Panc1 (cell line): ENCODE measurements around the gene ITIH5. TPM values are rescaled to one million over a fixed set of nuclear protein-coding genes. Genes with fewer than 3 reads are reported as not detected.
"Not testable (repeated sequence)": the region's sequence is repeated elsewhere in the genome, so short reads cannot be mapped to it uniquely, and the experiment has no call there.

Source experiments
- ATAC-seq: fragments of 200-7000 bp; cut with Tn5 transposase; 2 replicates; pipeline ENCODE4 v1.9.1; 2020; ENCODE audit warnings: mild to moderate bottlenecking, moderate library complexity
- BruUV-seq: library from RNA; stranded (reverse); fragments of 400-500 nt; replicated peaks from 2 replicates; lab custom pipeline; 2021; lab: Mats Ljungman, UMichigan
- CTCF ChIA-PET: fragments of 300-600 bp; sonication (Branson Sonifier 250); formaldehyde crosslinking; loops from one replicate; lab custom pipeline; 2022; ENCODE audit warnings: antibody characterized with exemption; lab: Charles Lee
- POLR2A ChIA-PET: fragments of 300-600 bp; sonication (Branson Sonifier 250); formaldehyde crosslinking; loops from one replicate; lab custom pipeline; 2022; ENCODE audit warnings: antibody characterized with exemption; lab: Charles Lee
- DNase-seq: peaks from one replicate; pipeline ENCODE4 v3.0.0-alpha.2; 2010; ENCODE audit warnings: low read depth, low spot score
- H3K27ac ChIP-seq: 2 replicates; pipeline ENCODE4 v1.5.1; 2011; ENCODE audit warnings: mild to moderate bottlenecking, low read length, inconsistent platforms
- H3K27me3 ChIP-seq: fragments of 200-500 bp; sonication (Bioruptor generic); 2 replicates; pipeline ENCODE4 v1.6.0; 2014; ENCODE audit warnings: low read length, inconsistent platforms; ENCODE audit not compliant: control insufficient read depth, insufficient read depth
- H3K36me3 ChIP-seq: fragments of 200-500 bp; sonication (Bioruptor generic); 2 replicates; pipeline ENCODE4 v1.5.1; 2014; ENCODE audit warnings: inconsistent platforms, mild to moderate bottlenecking, low read length, moderate library complexity; ENCODE audit not compliant: control insufficient read depth, insufficient read depth
- H3K4me1 ChIP-seq: 2 replicates; pipeline ENCODE4 v1.5.1; 2011; ENCODE audit warnings: inconsistent platforms, mild to moderate bottlenecking, low read length, moderate library complexity; ENCODE audit not compliant: control insufficient read depth, insufficient read depth
- H3K4me3 ChIP-seq, 2 experiments: 2 replicates each; pipeline ENCODE4 v1.5.1; 2011 to 2012; ENCODE audit warnings: low read depth in 2 of 2, low read length in 2 of 2, mild to moderate bottlenecking in 2 of 2, inconsistent platforms in 1 of 2, moderate library complexity in 1 of 2
- H3K9me3 ChIP-seq: fragments of 200-500 bp; sonication (Bioruptor generic); 2 replicates; pipeline ENCODE4 v1.5.1; 2014; ENCODE audit warnings: low read depth, mild to moderate bottlenecking, inconsistent platforms, low read length, moderate library complexity; ENCODE audit not compliant: control insufficient read depth, insufficient read depth
- CTCF ChIP-seq: fragments of 450-650 bp; IDR thresholded peaks from 2 replicates; pipeline ENCODE4 v1.5.1; 2017; ENCODE audit warnings: mild to moderate bottlenecking
- POLR2AphosphoS5 ChIP-seq: IDR thresholded peaks from 2 replicates; pipeline ENCODE4 v1.6.1; 2012; ENCODE audit warnings: mild to moderate bottlenecking, low read depth, low read length, moderate library complexity
- REST ChIP-seq, 2 experiments: IDR thresholded peaks; 2 replicates each; pipeline ENCODE4 v1.6.1; 2011 to 2012; ENCODE audit warnings: low read depth in 2 of 2, control low read depth in 1 of 2, low read length in 1 of 2, mild to moderate bottlenecking in 1 of 2, moderate library complexity in 1 of 2; ENCODE audit not compliant: insufficient read depth in 1 of 2
- SIN3A ChIP-seq: IDR thresholded peaks from 2 replicates; pipeline ENCODE4 v1.6.1; 2012; ENCODE audit warnings: low read depth, mild to moderate bottlenecking, low read length, moderate library complexity, borderline replicate concordance; ENCODE audit not compliant: insufficient read depth
- TCF7L2 ChIP-seq: IDR thresholded peaks from 2 replicates; pipeline ENCODE4 v1.6.1; 2011; ENCODE audit warnings: mild to moderate bottlenecking, low read depth, low read length, inconsistent platforms
- in situ Hi-C: cut with HindIII; loops from 2 replicates; pipeline ENCODE4 v1.10.0; 2016; ENCODE audit warnings: low sequenced_read_pairs, low pct_unique_long_range_greater_than_20kb
- intact Hi-C: fragments of 100-400 bp; cut with micrococcal nuclease; formaldehyde crosslinking; loops from one replicate; pipeline ENCODE4 v1.10.0; 2022; ENCODE audit not compliant: unreplicated experiment
- total RNA-seq: library from RNA; stranded (reverse); gene quantifications from one replicate; pipeline ENCODE4 v1.2.1, GENCODE V29; 2021; ENCODE audit not compliant: unreplicated experiment

The ITIH5 gene
- total RNA-seq, 1 experiment from 2014 or later: not detected

GRCh38 chr10:7686351-7687171 lies 19.8 kb upstream of the ITIH5 start:
- Histone ChIP-seq H3K36me3 (no peaks in the 10 kb centered on the region), H3K27ac (no peak overlapping the region), H3K4me3 (no peak overlapping the region), H3K4me1 (no peaks in the 10 kb centered on the region), H3K9me3 (no peaks in the 10 kb centered on the region), H3K27me3 (no peaks in the 10 kb centered on the region)
- TF ChIP-seq CTCF: no peak
- no peak for TF ChIP-seq POLR2AphosphoS5
- CTCF ChIA-PET: interaction anchor here (1.0 to 3.3 kb wide), 2 partner anchors 157 to 161 kb away, joined by 4 to 32 read pairs; no protein-coding TSS in a partner anchor
- intact Hi-C loops: loop anchor here (2.0 kb wide), 1 partner anchor 162 kb away; no protein-coding TSS in a partner anchor
- ATAC-seq (no peak), DNase-seq (no peak)
- BruUV-seq: no TSS peak
- in situ Hi-C loops: no loop called here
- POLR2A ChIA-PET: interaction anchor here (0.6 kb wide), 1 partner anchor 1012 kb away, joined by 3 read pairs; no protein-coding TSS in a partner anchor

GRCh38 chr10:7680078-7680477 lies 13.3 kb upstream of the ITIH5 start:
- CTCF ChIA-PET, H3K4me3 ChIP-seq, H3K27me3 ChIP-seq, intact Hi-C loops, H3K36me3 ChIP-seq, BruUV-seq, H3K27ac ChIP-seq, H3K9me3 ChIP-seq, DNase-seq, POLR2A ChIA-PET, H3K4me1 ChIP-seq, in situ Hi-C loops, ATAC-seq: not testable (repeated sequence)

GRCh38 chr10:7679256-7679655 lies 12.5 kb upstream of the ITIH5 start:
- in situ Hi-C loops: no loop called here
- POLR2A ChIA-PET: no interaction called here
- DNase-seq: no peak

More at GRCh38 chr10:7679256-7679655, 12.5 kb upstream of the ITIH5 start:
- ATAC-seq: no peak
- Histone ChIP-seq H3K4me1 (no peaks in the 10 kb centered on the region), H3K9me3 (no peaks in the 10 kb centered on the region), H3K27ac (no peak overlapping the region), H3K4me3 (no peak overlapping the region), H3K27me3 (no peaks in the 10 kb centered on the region; the same call in 1 of the 2 replicates), H3K36me3 (no peaks in the 10 kb centered on the region)
- intact Hi-C loops: no loop called here
- CTCF ChIA-PET: no interaction called here
- no TSS peak for BruUV-seq
- TF ChIP-seq CTCF: no peak
- TF ChIP-seq SIN3A: no peak
- no peak for TF ChIP-seq TCF7L2
- no peak for TF ChIP-seq REST (IDR thresholded peaks at IDR 0.05; ENCODE audit: insufficient read depth in 1 of 2, low read depth in 2 of 2, low read length in 1 of 2)
- TF ChIP-seq POLR2AphosphoS5: no peak
